Astrocyte (in vitro differentiated cells and primary cell): ENCODE data around the gene ME1. TPM values are rescaled to one million over a fixed set of nuclear protein-coding genes. Genes with fewer than 3 reads are reported as not detected.

ENCODE experiments used
- DNase-seq: peaks from one replicate; pipeline ENCODE4 v3.0.0-alpha.2; 2010; ENCODE audit warnings: low read depth
- FAIRE-seq: peaks from 2 replicates; lab custom pipeline; 2011; peaks lifted over from hg19 to GRCh38; lab: Jason Lieb, UNC
- H2AFZ ChIP-seq: 2 replicates; pipeline ENCODE4 v1.6.0; 2012; ENCODE audit warnings: low read depth, low read length, inconsistent platforms
- H3K27ac ChIP-seq: 2 replicates; pipeline ENCODE4 v1.5.1; 2011; ENCODE audit warnings: low read depth, low read length, inconsistent platforms
- H3K27me3 ChIP-seq: 2 replicates; pipeline ENCODE4 v1.6.0; 2011; ENCODE audit warnings: low read length, inconsistent platforms; ENCODE audit not compliant: insufficient read depth
- H3K36me3 ChIP-seq: 2 replicates; pipeline ENCODE4 v1.5.1; 2011; ENCODE audit warnings: low read length, inconsistent platforms; ENCODE audit not compliant: insufficient read depth
- H3K4me1 ChIP-seq: 2 replicates; pipeline ENCODE4 v1.5.1; 2011; ENCODE audit warnings: low read length, inconsistent platforms; ENCODE audit not compliant: insufficient read depth
- H3K4me2 ChIP-seq: 2 replicates; pipeline ENCODE4 v1.6.0; 2012; ENCODE audit warnings: low read length, inconsistent platforms
- H3K4me3 ChIP-seq: 2 replicates; pipeline ENCODE4 v1.5.1; 2011; ENCODE audit warnings: low read depth, mild to moderate bottlenecking, low read length, inconsistent platforms; ENCODE audit not compliant: insufficient read depth
- H3K79me2 ChIP-seq: 2 replicates; pipeline ENCODE4 v1.6.0; 2012; ENCODE audit warnings: mild to moderate bottlenecking, low read length, inconsistent platforms; ENCODE audit not compliant: insufficient read depth
- H3K9ac ChIP-seq: 2 replicates; pipeline ENCODE4 v1.6.0; 2012; ENCODE audit warnings: mild to moderate bottlenecking, low read length, inconsistent platforms
- H3K9me3 ChIP-seq: 2 replicates; pipeline ENCODE4 v1.5.1; 2012; ENCODE audit warnings: low read depth, mild to moderate bottlenecking, low read length, inconsistent platforms; ENCODE audit not compliant: insufficient read depth
- H4K20me1 ChIP-seq: 2 replicates; pipeline ENCODE4 v1.6.0; 2012; ENCODE audit warnings: low read length, inconsistent platforms; ENCODE audit not compliant: insufficient read depth
- H3K27ac Mint-ChIP-seq: one replicate; pipeline ENCODE4 v1.8.0; 2021; ENCODE audit warnings: mild to moderate bottlenecking, mixed read lengths; ENCODE audit not compliant: unreplicated experiment
- H3K27me3 Mint-ChIP-seq: one replicate; pipeline ENCODE4 v1.8.0; 2021; ENCODE audit warnings: low read depth, mixed read lengths; ENCODE audit not compliant: unreplicated experiment
- H3K36me3 Mint-ChIP-seq: one replicate; pipeline ENCODE4 v1.8.0; 2021; ENCODE audit warnings: low read depth, mixed read lengths; ENCODE audit not compliant: unreplicated experiment
- H3K4me1 Mint-ChIP-seq: one replicate; pipeline ENCODE4 v1.8.0; 2021; ENCODE audit warnings: low read depth, mixed read lengths; ENCODE audit not compliant: unreplicated experiment
- H3K4me3 Mint-ChIP-seq: one replicate; pipeline ENCODE4 v1.8.0; 2021; ENCODE audit warnings: mild to moderate bottlenecking, moderate library complexity, mixed read lengths; ENCODE audit not compliant: unreplicated experiment
- H3K9me3 Mint-ChIP-seq: one replicate; pipeline ENCODE4 v1.8.0; 2021; ENCODE audit warnings: mild to moderate bottlenecking, mixed read lengths; ENCODE audit not compliant: unreplicated experiment
- EZH2 ChIP-seq: IDR thresholded peaks from 2 replicates; pipeline ENCODE4 v1.6.1; 2012; ENCODE audit warnings: mild to moderate bottlenecking, low read length, inconsistent platforms; ENCODE audit not compliant: insufficient read depth
- total RNA-seq: library from RNA; stranded (reverse); gene quantifications from 2 replicates; pipeline ENCODE4 v1.2.1, GENCODE V29; 2021
- TF ChIP-seq, protein P1 (sequence below): IDR thresholded peaks from 2 replicates; pipeline ENCODE4 v1.5.1; 2011; ENCODE audit warnings: low read depth, mild to moderate bottlenecking, inconsistent platforms, low read length, moderate library complexity; ENCODE audit not compliant: insufficient read depth

Gene ME1
- total RNA-seq, 1 donor from 2014 or later, result 38.5 TPM

- H3K4me1 ChIP-seq, result no peaks in the 10 kb centered on the region
- H3K9ac ChIP-seq, result no peak overlapping the region
- no peaks in the 10 kb centered on the region for H3K36me3 ChIP-seq
- Mint-ChIP-seq H3K4me3 (no peak overlapping the region), H3K36me3 (no peaks in the 10 kb centered on the region), H3K27me3 (no peaks in the 10 kb centered on the region), H3K9me3 (no peaks in the 10 kb centered on the region), H3K4me1 (peaks cover 7% of the 10 kb centered on the region), H3K27ac (no peak overlapping the region)
- no peak overlapping the region for H3K27ac ChIP-seq
- H3K4me3 ChIP-seq, result no peak overlapping the region
- no peak for DNase-seq
- no peak for FAIRE-seq
- TF ChIP-seq EZH2, result no peak
- TF ChIP-seq, protein P1, sequence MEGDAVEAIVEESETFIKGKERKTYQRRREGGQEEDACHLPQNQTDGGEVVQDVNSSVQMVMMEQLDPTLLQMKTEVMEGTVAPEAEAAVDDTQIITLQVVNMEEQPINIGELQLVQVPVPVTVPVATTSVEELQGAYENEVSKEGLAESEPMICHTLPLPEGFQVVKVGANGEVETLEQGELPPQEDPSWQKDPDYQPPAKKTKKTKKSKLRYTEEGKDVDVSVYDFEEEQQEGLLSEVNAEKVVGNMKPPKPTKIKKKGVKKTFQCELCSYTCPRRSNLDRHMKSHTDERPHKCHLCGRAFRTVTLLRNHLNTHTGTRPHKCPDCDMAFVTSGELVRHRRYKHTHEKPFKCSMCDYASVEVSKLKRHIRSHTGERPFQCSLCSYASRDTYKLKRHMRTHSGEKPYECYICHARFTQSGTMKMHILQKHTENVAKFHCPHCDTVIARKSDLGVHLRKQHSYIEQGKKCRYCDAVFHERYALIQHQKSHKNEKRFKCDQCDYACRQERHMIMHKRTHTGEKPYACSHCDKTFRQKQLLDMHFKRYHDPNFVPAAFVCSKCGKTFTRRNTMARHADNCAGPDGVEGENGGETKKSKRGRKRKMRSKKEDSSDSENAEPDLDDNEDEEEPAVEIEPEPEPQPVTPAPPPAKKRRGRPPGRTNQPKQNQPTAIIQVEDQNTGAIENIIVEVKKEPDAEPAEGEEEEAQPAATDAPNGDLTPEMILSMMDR, result no peak
- no peaks in the 10 kb centered on the region for H3K79me2 ChIP-seq
- H2AFZ ChIP-seq, result no peak overlapping the region
- H3K9me3 ChIP-seq, result no peaks in the 10 kb centered on the region
- no peaks in the 10 kb centered on the region for H4K20me1 ChIP-seq
- no peak overlapping the region for H3K4me2 ChIP-seq
- H3K27me3 ChIP-seq, result no peaks in the 10 kb centered on the region
Observed at GRCh38 chr6:83443516-83443915, 12.7 kb upstream of the ME1 start.

DNA sequence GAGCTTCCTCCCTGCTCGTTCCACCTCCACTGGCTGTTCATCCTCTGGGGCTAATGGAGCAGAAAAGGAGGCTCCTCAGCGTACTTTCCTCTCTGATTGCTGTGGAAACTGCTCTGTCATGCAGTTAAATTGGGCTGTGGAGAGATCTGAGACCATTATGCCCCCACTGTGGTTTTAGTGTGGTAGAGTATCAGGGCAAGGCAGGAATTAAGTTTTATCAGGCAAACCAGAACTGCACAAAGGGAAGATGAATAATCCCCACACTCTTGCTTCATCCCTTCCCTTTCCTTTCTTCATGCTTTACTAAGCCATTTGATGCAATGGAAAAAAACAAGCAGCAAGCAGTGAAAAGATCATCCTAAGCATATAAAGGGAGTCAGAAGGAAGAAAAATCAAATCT is 11.9 kb upstream of the ME1 start:
- no peak overlapping the region for H3K4me2 ChIP-seq
- TF ChIP-seq EZH2, result no peak
- TF ChIP-seq, protein P1, result no peak
- no peak for FAIRE-seq
- H3K79me2 ChIP-seq, result no peaks in the 10 kb centered on the region
- no peaks in the 10 kb centered on the region for H3K36me3 Mint-ChIP-seq
- H3K4me3 ChIP-seq, result no peak overlapping the region
- no peaks in the 10 kb centered on the region for H3K4me1 ChIP-seq
- H3K4me3 Mint-ChIP-seq, result no peak overlapping the region
- no peaks in the 10 kb centered on the region for H3K27me3 ChIP-seq
- no peak overlapping the region for H3K9ac ChIP-seq
- no peak overlapping the region for H2AFZ ChIP-seq
- peaks cover 7% of the 10 kb centered on the region for H3K4me1 Mint-ChIP-seq
- no peaks in the 10 kb centered on the region for H3K27me3 Mint-ChIP-seq
- H3K27ac ChIP-seq, result no peak overlapping the region
- no peaks in the 10 kb centered on the region for H3K9me3 Mint-ChIP-seq
- no peaks in the 10 kb centered on the region for H4K20me1 ChIP-seq
- peak; percentile 76 for DNase-seq
- H3K9me3 ChIP-seq, result no peaks in the 10 kb centered on the region
- H3K27ac Mint-ChIP-seq, result peak overlapping the region; percentile 36
- H3K36me3 ChIP-seq, result no peaks in the 10 kb centered on the region

DNA sequence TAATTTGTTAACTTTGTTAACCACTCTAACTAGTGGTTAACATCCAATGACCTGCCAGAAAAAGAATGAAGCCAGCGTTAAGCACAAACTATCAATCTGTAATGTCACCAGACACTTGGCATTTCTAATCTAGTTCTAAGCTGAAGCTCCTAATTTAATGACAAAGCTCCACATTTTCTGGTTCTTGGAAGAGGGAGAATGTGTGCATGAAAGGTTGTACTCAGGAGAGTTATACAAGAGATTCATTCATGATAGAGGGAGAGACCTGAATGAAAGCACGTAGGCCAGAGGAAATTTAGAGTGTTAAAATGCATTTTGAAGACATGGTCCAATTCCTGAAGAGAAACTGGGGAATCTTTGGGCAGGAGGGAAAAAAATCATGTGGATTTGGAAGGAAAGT is 8.3 kb upstream of the ME1 start:
- H3K4me3 Mint-ChIP-seq, result no peak overlapping the region
- no peaks in the 10 kb centered on the region for H3K79me2 ChIP-seq
- DNase-seq (no peak), FAIRE-seq (no peak)
- H3K9ac ChIP-seq, result no peak overlapping the region
- no peaks in the 10 kb centered on the region for H3K9me3 ChIP-seq
- no peaks in the 10 kb centered on the region for H3K4me1 ChIP-seq
- H3K4me3 ChIP-seq, result no peak overlapping the region
- H3K27ac Mint-ChIP-seq, result no peak overlapping the region
- H2AFZ ChIP-seq, result no peak overlapping the region
- H3K4me2 ChIP-seq, result no peak overlapping the region
- H3K4me1 Mint-ChIP-seq, result peaks cover 7% of the 10 kb centered on the region
- H3K27me3 ChIP-seq, result no peaks in the 10 kb centered on the region
- no peak overlapping the region for H3K27ac ChIP-seq
- H3K27me3 Mint-ChIP-seq, result no peaks in the 10 kb centered on the region
- H4K20me1 ChIP-seq, result no peaks in the 10 kb centered on the region
- H3K36me3 Mint-ChIP-seq, result no peaks in the 10 kb centered on the region
- H3K36me3 ChIP-seq, result no peaks in the 10 kb centered on the region
- TF ChIP-seq, protein P1, result no peak
- no peak for TF ChIP-seq EZH2
- no peaks in the 10 kb centered on the region for H3K9me3 Mint-ChIP-seq
